ENCODE data around the gene SEMA4G.

Gene SEMA4G

DNA sequence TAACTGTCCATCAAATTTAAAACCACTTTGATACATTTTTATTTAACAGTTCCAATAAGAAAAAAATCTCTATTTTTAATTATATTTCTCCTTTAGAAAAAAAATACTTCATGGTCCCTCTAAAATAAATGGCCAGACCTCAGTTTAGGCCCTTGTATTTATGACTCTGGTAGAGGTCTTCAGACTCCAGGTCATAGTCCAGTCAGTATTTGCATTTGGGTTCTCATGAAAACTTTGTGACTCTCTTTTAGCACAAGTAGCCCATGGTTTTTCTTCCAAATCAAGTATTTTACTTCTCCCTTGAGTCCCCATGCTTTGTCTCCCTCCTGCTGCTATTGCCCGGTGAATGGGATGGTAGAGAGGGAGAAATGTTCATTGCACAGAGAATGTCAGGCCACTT, 5.5 kb upstream of the SEMA4G start:
- ChIA-PET CTCF (interaction anchor here (9.1 kb wide), 1 partner anchor 53 kb away, joined by 82 read pairs; no protein-coding TSS in a partner anchor), POLR2A (no interaction called here)
- peaks cover 7 to 51% (median 26%) of the 10 kb centered on the region in 4 experiments for H3K36me3 ChIP-seq (ENCODE audit: control insufficient read depth in 4 of 4, insufficient read depth in 4 of 4, low read length in 3 of 4)

DNA sequence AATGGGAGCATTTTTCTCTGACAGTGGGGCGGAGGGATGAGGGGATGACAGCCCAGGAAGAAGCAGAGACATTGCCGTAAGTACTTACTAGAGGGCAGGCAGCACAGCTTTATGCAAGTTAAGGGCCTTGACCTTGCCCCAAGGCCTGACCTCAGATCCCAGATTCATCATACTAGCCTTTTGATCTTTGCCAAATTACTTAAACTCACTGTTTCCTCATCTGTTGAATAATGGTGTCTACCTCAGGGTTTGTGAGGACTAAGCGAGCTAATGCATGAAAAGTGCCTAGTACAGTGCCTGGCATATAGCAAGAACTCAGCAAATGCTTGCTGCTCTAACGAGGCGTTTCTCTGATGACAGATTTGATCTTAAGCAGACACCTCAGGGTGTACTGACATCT, 3.5 kb upstream of the SEMA4G start:
- Histone ChIP-seq H3K4me1 (ENCODE audit: control extremely low read depth in 1 of 4, control insufficient read depth in 4 of 4, insufficient read depth in 4 of 4, low read length in 3 of 4) (peaks cover 0 to 19% (median 13%) of the 10 kb centered on the region in 4 experiments), H3K9me3 (ENCODE audit: control extremely low read depth in 1 of 5, control insufficient read depth in 4 of 5, insufficient read depth in 2 of 5, low read depth in 1 of 5, low read length in 4 of 5) (no peaks in the 10 kb centered on the region), H3K27me3 (replicated peaks in 2 of 5; ENCODE audit: control insufficient read depth in 4 of 5, insufficient read depth in 5 of 5, low read length in 4 of 5) (peaks cover 0 to 4% (median under 1%) of the 10 kb centered on the region in 5 experiments), H3K4me3 (ENCODE audit: control insufficient read depth in 1 of 7, extremely low read depth in 1 of 7, insufficient read depth in 4 of 7, low read depth in 2 of 7, low read length in 6 of 7) (no peak overlapping the region), H3K27ac (ENCODE audit: insufficient read depth in 1 of 2, low read depth in 1 of 2, low read length in 2 of 2, poor library complexity in 1 of 2, severe bottlenecking in 2 of 2) (no peak overlapping the region), H3K36me3 (ENCODE audit: control insufficient read depth in 4 of 4, insufficient read depth in 4 of 4, low read length in 3 of 4) (peaks cover 2 to 46% (median 14%) of the 10 kb centered on the region in 4 experiments)
- ChIA-PET POLR2A (interaction anchor here (0.6 kb wide), 1 partner anchor 17 kb away, joined by 3 read pairs; no protein-coding TSS in a partner anchor), CTCF (interaction anchor here (0.6 to 9.1 kb wide), 11 partner anchors 11 to 249 kb away, joined by 3 to 82 read pairs (median 4); partner anchors contain the start of genes MRPL43 and TWNK)
- DNase-seq: no peak
- WGBS (ENCODE audit: insufficient coverage): 94% methylated on average over 5 of the region's 5 CpGs

More for the DNA sequence above, 5.5 kb upstream of the SEMA4G start:
- WGBS (ENCODE audit: insufficient coverage): 100% methylated on average over 1 of the region's 1 CpG
- H3K27ac ChIP-seq (ENCODE audit: insufficient read depth in 1 of 2, low read depth in 1 of 2, low read length in 2 of 2, poor library complexity in 1 of 2, severe bottlenecking in 2 of 2): no peak overlapping the region
- H3K4me3 ChIP-seq (ENCODE audit: control insufficient read depth in 1 of 7, extremely low read depth in 1 of 7, insufficient read depth in 4 of 7, low read depth in 2 of 7, low read length in 6 of 7): no peak overlapping the region
- no peak for DNase-seq
- H3K9me3 ChIP-seq (ENCODE audit: control extremely low read depth in 1 of 5, control insufficient read depth in 4 of 5, insufficient read depth in 2 of 5, low read depth in 1 of 5, low read length in 4 of 5): no peaks in the 10 kb centered on the region
- no peaks in the 10 kb centered on the region for H3K27me3 ChIP-seq (replicated peaks in 2 of 5; ENCODE audit: control insufficient read depth in 4 of 5, insufficient read depth in 5 of 5, low read length in 4 of 5)
- peaks cover 0 to 11% (median 3%) of the 10 kb centered on the region in 4 experiments for H3K4me1 ChIP-seq (ENCODE audit: control extremely low read depth in 1 of 4, control insufficient read depth in 4 of 4, insufficient read depth in 4 of 4, low read length in 3 of 4)

DNA sequence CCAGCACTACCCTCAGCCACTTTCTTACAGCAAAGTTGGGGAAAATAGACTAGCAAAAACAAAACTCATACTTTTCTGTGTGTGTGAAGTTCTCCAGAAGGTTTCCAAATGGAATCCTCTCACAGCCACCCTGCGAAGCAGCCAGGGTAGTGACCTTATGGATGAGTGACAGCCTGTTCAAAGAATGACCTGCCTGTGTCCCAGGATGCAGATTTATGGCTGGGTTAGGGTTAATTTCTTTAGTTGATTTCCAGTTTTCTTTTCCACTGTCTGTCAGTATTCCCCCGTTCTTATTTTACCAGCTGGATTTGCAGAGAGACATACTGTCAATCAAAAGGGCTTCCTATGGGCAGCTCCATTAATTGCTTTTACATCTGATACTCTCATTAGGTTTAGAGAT, 2.4 kb upstream of the SEMA4G start:
- no peak for DNase-seq
- H3K4me3 ChIP-seq (ENCODE audit: control insufficient read depth in 1 of 7, extremely low read depth in 1 of 7, insufficient read depth in 4 of 7, low read depth in 2 of 7, low read length in 6 of 7): no peak overlapping the region
- no peaks in the 10 kb centered on the region for H3K9me3 ChIP-seq (ENCODE audit: control extremely low read depth in 1 of 5, control insufficient read depth in 4 of 5, insufficient read depth in 2 of 5, low read depth in 1 of 5, low read length in 4 of 5)
- H3K36me3 ChIP-seq (ENCODE audit: control insufficient read depth in 4 of 4, insufficient read depth in 4 of 4, low read length in 3 of 4): peaks cover 2 to 41% (median 12%) of the 10 kb centered on the region in 4 experiments
- H3K27ac ChIP-seq (ENCODE audit: insufficient read depth in 1 of 2, low read depth in 1 of 2, low read length in 2 of 2, poor library complexity in 1 of 2, severe bottlenecking in 2 of 2): no peak overlapping the region
- ChIA-PET POLR2A (interaction anchor here (0.7 kb wide), 1 partner anchor 467 kb away, joined by 3 read pairs; no protein-coding TSS in a partner anchor), CTCF (interaction anchor here (0.8 to 9.1 kb wide), 9 partner anchors 9 to 50 kb away, joined by 3 to 82 read pairs (median 5); partner anchors contain the start of genes MRPL43 and TWNK)
- peaks cover 0 to 19% (median 13%) of the 10 kb centered on the region in 4 experiments for H3K4me1 ChIP-seq (ENCODE audit: control extremely low read depth in 1 of 4, control insufficient read depth in 4 of 4, insufficient read depth in 4 of 4, low read length in 3 of 4)
- H3K27me3 ChIP-seq (replicated peaks in 2 of 5; ENCODE audit: control insufficient read depth in 4 of 5, insufficient read depth in 5 of 5, low read length in 4 of 5): peaks cover 0 to 4% (median 2%) of the 10 kb centered on the region in 5 experiments
- no CpG with 5 or more reads among the region's 2 CpGs for WGBS (ENCODE audit: insufficient coverage)

DNA sequence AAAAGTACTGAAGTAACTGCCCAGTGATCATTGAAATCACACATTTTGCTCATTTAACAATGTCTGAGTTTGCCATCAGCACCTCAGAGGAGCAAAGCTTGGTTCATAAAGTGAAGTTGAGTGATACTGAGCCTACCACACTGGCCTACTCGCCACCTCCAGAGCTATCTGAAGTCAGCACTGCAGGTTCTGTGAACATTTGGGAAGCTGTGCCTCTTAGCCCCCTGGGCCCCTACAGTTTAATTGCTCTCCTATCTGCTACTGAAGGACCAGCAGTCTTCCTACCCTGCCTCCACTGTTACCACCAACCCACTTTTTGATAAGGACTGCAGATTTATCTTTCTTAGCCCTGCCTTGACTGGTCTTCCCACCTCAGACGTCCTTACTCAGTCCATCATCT, 2.0 kb upstream of the SEMA4G start:
- Histone ChIP-seq H3K27ac (ENCODE audit: insufficient read depth in 1 of 2, low read depth in 1 of 2, low read length in 2 of 2, poor library complexity in 1 of 2, severe bottlenecking in 2 of 2) (no peak overlapping the region), H3K36me3 (ENCODE audit: control insufficient read depth in 4 of 4, insufficient read depth in 4 of 4, low read length in 3 of 4) (peaks cover 2 to 38% (median 10%) of the 10 kb centered on the region in 4 experiments), H3K4me1 (ENCODE audit: control extremely low read depth in 1 of 4, control insufficient read depth in 4 of 4, insufficient read depth in 4 of 4, low read length in 3 of 4) (peaks cover 0 to 19% (median 13%) of the 10 kb centered on the region in 4 experiments), H3K9me3 (ENCODE audit: control extremely low read depth in 1 of 5, control insufficient read depth in 4 of 5, insufficient read depth in 2 of 5, low read depth in 1 of 5, low read length in 4 of 5) (no peaks in the 10 kb centered on the region), H3K27me3 (replicated peaks in 2 of 5; ENCODE audit: control insufficient read depth in 4 of 5, insufficient read depth in 5 of 5, low read length in 4 of 5) (peaks cover 0 to 4% (median 2%) of the 10 kb centered on the region in 5 experiments), H3K4me3 (ENCODE audit: control insufficient read depth in 1 of 7, extremely low read depth in 1 of 7, insufficient read depth in 4 of 7, low read depth in 2 of 7, low read length in 6 of 7) (no peak overlapping the region)
- ChIA-PET CTCF (interaction anchor here (1.4 to 9.1 kb wide), 7 partner anchors 9 to 50 kb away, joined by 3 to 82 read pairs (median 5); partner anchors contain the start of genes MRPL43 and TWNK), POLR2A (interaction anchor here (0.6 to 0.7 kb wide), 2 partner anchors 442 to 467 kb away, joined by 3 to 5 read pairs; no protein-coding TSS in a partner anchor)
- WGBS (ENCODE audit: insufficient coverage): 88% methylated on average over 2 of the region's 2 CpGs
- DNase-seq: no peak

DNA sequence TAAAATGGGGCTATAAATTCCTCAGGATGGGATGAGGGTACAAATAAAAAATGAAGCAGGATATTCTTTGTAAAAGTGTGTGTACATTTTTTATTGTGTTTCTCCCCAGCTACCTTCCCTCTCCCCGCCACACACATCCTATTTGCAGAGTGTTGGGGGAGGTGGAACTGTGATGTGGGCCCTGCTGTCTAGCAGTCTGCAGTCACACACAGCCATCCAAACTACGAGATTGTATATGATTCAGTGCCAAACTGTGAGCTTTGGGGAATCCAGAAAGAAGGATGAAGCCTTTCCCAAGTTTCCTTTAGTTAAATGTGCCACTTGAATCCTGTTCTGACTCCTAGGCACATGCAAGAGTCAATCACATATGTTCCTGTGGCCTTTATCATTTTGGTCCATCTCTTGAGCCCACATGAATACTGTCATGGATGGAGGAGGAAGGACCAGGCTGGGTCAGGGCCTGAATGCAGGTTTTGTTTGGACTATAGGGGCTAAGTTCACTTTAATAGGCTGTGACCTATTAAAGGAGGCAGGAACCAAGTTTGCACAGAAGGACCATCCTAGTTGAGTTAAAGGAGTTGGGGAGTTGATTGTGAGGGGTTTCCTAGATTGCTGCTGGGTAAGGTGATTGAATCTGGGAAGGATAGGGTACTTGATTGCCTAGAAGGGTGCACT, 1.1 kb upstream of the SEMA4G start:
- POLR2A ChIA-PET: interaction anchor here (0.6 kb wide), 1 partner anchor 443 kb away, joined by 5 read pairs; no protein-coding TSS in a partner anchor

DNA sequence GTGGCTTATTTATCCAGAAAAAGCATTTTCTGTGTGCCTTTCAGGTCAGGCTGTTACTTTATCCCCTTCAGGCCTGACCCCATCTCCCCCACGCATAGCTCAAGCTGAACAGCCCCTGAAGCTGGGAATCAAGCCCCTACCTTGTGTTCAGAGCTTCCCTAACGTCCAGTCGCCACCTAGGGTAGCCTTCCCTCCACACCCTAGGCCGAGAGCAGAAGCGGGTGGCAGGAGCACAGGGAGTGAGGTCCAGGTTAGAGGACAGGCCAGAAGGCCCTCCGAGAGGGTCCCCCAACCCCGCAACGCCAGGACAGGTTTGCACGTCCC, 479 bp upstream of the SEMA4G start:
- DNase-seq: no peak
- H3K9me3 ChIP-seq (ENCODE audit: control extremely low read depth in 1 of 5, control insufficient read depth in 4 of 5, insufficient read depth in 2 of 5, low read depth in 1 of 5, low read length in 4 of 5): no peaks in the 10 kb centered on the region
- H3K36me3 ChIP-seq (ENCODE audit: control insufficient read depth in 4 of 4, insufficient read depth in 4 of 4, low read length in 3 of 4): peaks cover 2 to 24% (median 7%) of the 10 kb centered on the region in 4 experiments

More for the DNA sequence above, 1.1 kb upstream of the SEMA4G start:
- peaks cover 0 to 4% (median 2%) of the 10 kb centered on the region in 5 experiments for H3K27me3 ChIP-seq (replicated peaks in 2 of 5; ENCODE audit: control insufficient read depth in 4 of 5, insufficient read depth in 5 of 5, low read length in 4 of 5)
- peaks cover 0 to 19% (median 13%) of the 10 kb centered on the region in 4 experiments for H3K4me1 ChIP-seq (ENCODE audit: control extremely low read depth in 1 of 4, control insufficient read depth in 4 of 4, insufficient read depth in 4 of 4, low read length in 3 of 4)
- peaks cover 2 to 29% (median 8%) of the 10 kb centered on the region in 4 experiments for H3K36me3 ChIP-seq (ENCODE audit: control insufficient read depth in 4 of 4, insufficient read depth in 4 of 4, low read length in 3 of 4)
- DNase-seq: no peak
- CTCF ChIA-PET: interaction anchor here (0.7 to 9.1 kb wide), 15 partner anchors 8 to 133 kb away, joined by 3 to 82 read pairs (median 5); partner anchors contain the start of genes MRPL43 and TWNK
- WGBS (ENCODE audit: insufficient coverage): 100% methylated on average over 1 of the region's 2 CpGs
- H3K4me3 ChIP-seq (ENCODE audit: control insufficient read depth in 1 of 7, extremely low read depth in 1 of 7, insufficient read depth in 4 of 7, low read depth in 2 of 7, low read length in 6 of 7): no peak overlapping the region
- H3K27ac ChIP-seq (ENCODE audit: insufficient read depth in 1 of 2, low read depth in 1 of 2, low read length in 2 of 2, poor library complexity in 1 of 2, severe bottlenecking in 2 of 2): no peak overlapping the region
- H3K9me3 ChIP-seq (ENCODE audit: control extremely low read depth in 1 of 5, control insufficient read depth in 4 of 5, insufficient read depth in 2 of 5, low read depth in 1 of 5, low read length in 4 of 5): no peaks in the 10 kb centered on the region

More for the DNA sequence above, 479 bp upstream of the SEMA4G start:
- Histone ChIP-seq H3K27ac (ENCODE audit: insufficient read depth in 1 of 2, low read depth in 1 of 2, low read length in 2 of 2, poor library complexity in 1 of 2, severe bottlenecking in 2 of 2) (no peak overlapping the region), H3K4me3 (ENCODE audit: control insufficient read depth in 1 of 7, extremely low read depth in 1 of 7, insufficient read depth in 4 of 7, low read depth in 2 of 7, low read length in 6 of 7) (peak overlapping the region in 6 of 7 experiments; percentile 17 to 69 (median 44)), H3K4me1 (ENCODE audit: control extremely low read depth in 1 of 4, control insufficient read depth in 4 of 4, insufficient read depth in 4 of 4, low read length in 3 of 4) (peaks cover 0 to 19% (median 13%) of the 10 kb centered on the region in 4 experiments), H3K27me3 (replicated peaks in 2 of 5; ENCODE audit: control insufficient read depth in 4 of 5, insufficient read depth in 5 of 5, low read length in 4 of 5) (peaks cover 0 to 4% (median 2%) of the 10 kb centered on the region in 5 experiments)
- 43% methylated on average over 7 of the region's 9 CpGs for WGBS (ENCODE audit: insufficient coverage)
- ChIA-PET POLR2A (no interaction called here), CTCF (interaction anchor here (0.7 to 9.1 kb wide), 12 partner anchors 8 to 132 kb away, joined by 3 to 82 read pairs (median 6); partner anchors contain the start of genes MRPL43 and TWNK)

Data from common myeloid progenitor, CD34-positive (primary cell).